HEK293 (cell line): Measurements from ENCODE around the gene PNMA8A.

Source experiments
- CTCF ChIA-PET: fragments of 350-600 bp; formaldehyde crosslinking; extraction: SDS; loops from one replicate; lab custom pipeline; 2021; ENCODE audit warnings: antibody characterized with exemption; lab: Yijun Ruan, JAX
- POLR2A ChIA-PET: fragments of 300-600 bp; formaldehyde crosslinking; extraction: SDS; loops from one replicate; lab custom pipeline; 2020; ENCODE audit warnings: antibody characterized with exemption, inconsistent platforms; lab: Yijun Ruan, JAX
- H3K27ac ChIP-seq: fragments of 200-500 bp; sonication (Bioruptor generic); 2 replicates; pipeline ENCODE4 v1.5.1; 2014; ENCODE audit warnings: low read depth, low read length, control low read depth, inconsistent platforms; ENCODE audit errors: extremely low read depth
- H3K36me3 ChIP-seq, 2 experiments: fragments of 200-500 bp in 1 of 2; sonication (Bioruptor generic) in 1 of 2; 1 replicate in 1 of 2; 2 replicates in 1 of 2; pipeline ENCODE4 v1.5.1; 2014 to 2017; ENCODE audit warnings: inconsistent platforms in 2 of 2, low read length in 2 of 2; ENCODE audit not compliant: control insufficient read depth in 2 of 2, insufficient read depth in 1 of 2
- H3K4me1 ChIP-seq: fragments of 200-500 bp; sonication (Bioruptor generic); 2 replicates; pipeline ENCODE4 v1.5.1; 2014; ENCODE audit warnings: mild to moderate bottlenecking, low read length, inconsistent platforms; ENCODE audit not compliant: control insufficient read depth, insufficient read depth
- H3K4me3 ChIP-seq: 2 replicates; pipeline ENCODE4 v1.5.1; 2011; ENCODE audit warnings: low read depth, mild to moderate bottlenecking, control low read depth, low read length, moderate library complexity
- H3K9me3 ChIP-seq: fragments of 200-500 bp; sonication (Bioruptor generic); 2 replicates; pipeline ENCODE4 v1.5.1; 2014; ENCODE audit warnings: low read depth, low read length, inconsistent platforms; ENCODE audit not compliant: control insufficient read depth, insufficient read depth
- AEBP2 ChIP-seq: fragments of 450-650 bp; formaldehyde crosslinking; IDR thresholded peaks from 2 replicates; pipeline ENCODE4 v1.5.1; 2016; ENCODE audit warnings: missing biosample characterization, missing genetic modification characterization, borderline replicate concordance
- CTCF ChIP-seq: fragments of 450-650 bp; formaldehyde crosslinking; IDR thresholded peaks from 2 replicates; pipeline ENCODE4 v1.5.1; 2016; ENCODE audit warnings: missing biosample characterization, missing genetic modification characterization
- ELK4 ChIP-seq: IDR thresholded peaks from 2 replicates; pipeline ENCODE4 v1.6.1; 2011; ENCODE audit warnings: mild to moderate bottlenecking, low read depth, low read length, borderline replicate concordance
- HOXD13 ChIP-seq: sonication (generic); formaldehyde crosslinking; IDR thresholded peaks from 2 replicates; pipeline ENCODE4 v1.8.0; 2022; ENCODE audit warnings: missing genetic modification reagents, borderline replicate concordance
- MZF1 ChIP-seq: fragments of 450-650 bp; formaldehyde crosslinking; IDR thresholded peaks from 2 replicates; pipeline ENCODE4 v1.5.1; 2017; ENCODE audit warnings: missing biosample characterization, missing genetic modification characterization, borderline replicate concordance
- PRDM2 ChIP-seq: fragments of 450-650 bp; formaldehyde crosslinking; IDR thresholded peaks from 2 replicates; pipeline ENCODE4 v1.5.1; 2016; ENCODE audit warnings: missing biosample characterization, missing genetic modification characterization, borderline replicate concordance
- RBAK ChIP-seq: fragments of 450-650 bp; formaldehyde crosslinking; IDR thresholded peaks from 2 replicates; pipeline ENCODE4 v1.5.1; 2016; ENCODE audit warnings: missing biosample characterization, missing genetic modification characterization
- ZNF211 ChIP-seq: fragments of 450-650 bp; formaldehyde crosslinking; IDR thresholded peaks from 2 replicates; pipeline ENCODE4 v1.5.1; 2016; ENCODE audit warnings: low read depth, missing biosample characterization, missing genetic modification characterization
- ZNF324 ChIP-seq: fragments of 450-650 bp; formaldehyde crosslinking; IDR thresholded peaks from 2 replicates; pipeline ENCODE4 v1.5.1; 2016; ENCODE audit warnings: missing biosample characterization, missing genetic modification characterization
- ZNF37A ChIP-seq: fragments of 450-650 bp; IDR thresholded peaks from 2 replicates; pipeline ENCODE4 v1.5.1; 2018; ENCODE audit warnings: missing biosample characterization, missing genetic modification characterization
- ZNF501 ChIP-seq: fragments of 450-650 bp; formaldehyde crosslinking; IDR thresholded peaks from 2 replicates; pipeline ENCODE4 v1.5.1; 2016; ENCODE audit warnings: missing biosample characterization, missing genetic modification characterization
- ZNF513 ChIP-seq: fragments of 450-650 bp; IDR thresholded peaks from 2 replicates; pipeline ENCODE4 v1.5.1; 2018; ENCODE audit warnings: missing biosample characterization, missing genetic modification characterization
- ZNF629 ChIP-seq: fragments of 450-650 bp; formaldehyde crosslinking; IDR thresholded peaks from 2 replicates; pipeline ENCODE4 v1.5.1; 2017; ENCODE audit warnings: missing biosample characterization, missing genetic modification characterization

The PNMA8A gene

GRCh38 chr19:46484656-46485055 is 13.3 kb upstream of the PNMA8A start:
- H3K9me3 ChIP-seq = no peaks in the 10 kb centered on the region
- TF ChIP-seq RBAK (tag by site-specific recombination) = no peak
- TF ChIP-seq ELK4 = no peak
- no peak for TF ChIP-seq MZF1 (tag by site-specific recombination)
- no peak for TF ChIP-seq CTCF
- no peak for TF ChIP-seq ZNF513 (tag by site-specific recombination)
- no peak for TF ChIP-seq AEBP2 (tag by site-specific recombination)
- no peak for TF ChIP-seq PRDM2 (tag by site-specific recombination)
- no peak for TF ChIP-seq ZNF501 (tag by site-specific recombination)
- TF ChIP-seq ZNF37A (tag by site-specific recombination) = no peak
- TF ChIP-seq ZNF211 = no peak
- TF ChIP-seq HOXD13 = no peak
- no peak for TF ChIP-seq ZNF629 (tag by site-specific recombination)
- no peak for TF ChIP-seq ZNF324 (tag by site-specific recombination)
- no peaks in the 10 kb centered on the region; a peak in 1 of 3 replicates for H3K36me3 ChIP-seq
- POLR2A ChIA-PET = interaction anchor here (0.7 to 1.0 kb wide), 2 partner anchors 71 to 72 kb away, joined by 3 to 4 read pairs; partner anchors contain the start of gene CCDC8
- no peak overlapping the region for H3K27ac ChIP-seq
- H3K4me3 ChIP-seq = no peak overlapping the region
- peaks cover 12% of the 10 kb centered on the region for H3K4me1 ChIP-seq
- CTCF ChIA-PET = interaction anchor here (0.6 to 6.7 kb wide), 13 partner anchors 11 to 475 kb away, joined by 3 to 51 read pairs (median 4); no protein-coding TSS in a partner anchor
